ENCODE measurements around the gene TSPAN19.

DNA sequence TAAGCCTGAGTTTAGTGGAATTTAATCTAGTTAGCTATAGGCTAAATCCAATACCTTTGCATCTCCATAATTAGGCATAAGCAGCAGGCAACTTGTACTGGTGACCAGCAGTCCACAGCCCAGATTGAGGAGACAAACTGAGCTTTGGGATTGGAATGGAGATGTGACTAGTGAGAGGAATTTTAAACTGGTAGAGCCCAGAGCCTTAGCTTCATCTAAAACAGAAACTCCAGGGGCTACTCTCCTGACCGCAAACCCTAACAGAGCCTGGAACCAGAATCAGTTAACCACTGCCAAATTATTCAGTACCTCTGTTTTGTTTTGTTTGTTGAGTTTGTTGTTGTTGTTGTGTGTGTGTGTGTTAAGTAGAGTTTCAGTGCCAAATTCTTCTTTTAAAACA is 53.2 kb downstream of the TSPAN19 start:
- no peak for TF ChIP-seq POLR2A (IDR thresholded peaks at IDR 0.05)
- TF ChIP-seq, protein P1, sequence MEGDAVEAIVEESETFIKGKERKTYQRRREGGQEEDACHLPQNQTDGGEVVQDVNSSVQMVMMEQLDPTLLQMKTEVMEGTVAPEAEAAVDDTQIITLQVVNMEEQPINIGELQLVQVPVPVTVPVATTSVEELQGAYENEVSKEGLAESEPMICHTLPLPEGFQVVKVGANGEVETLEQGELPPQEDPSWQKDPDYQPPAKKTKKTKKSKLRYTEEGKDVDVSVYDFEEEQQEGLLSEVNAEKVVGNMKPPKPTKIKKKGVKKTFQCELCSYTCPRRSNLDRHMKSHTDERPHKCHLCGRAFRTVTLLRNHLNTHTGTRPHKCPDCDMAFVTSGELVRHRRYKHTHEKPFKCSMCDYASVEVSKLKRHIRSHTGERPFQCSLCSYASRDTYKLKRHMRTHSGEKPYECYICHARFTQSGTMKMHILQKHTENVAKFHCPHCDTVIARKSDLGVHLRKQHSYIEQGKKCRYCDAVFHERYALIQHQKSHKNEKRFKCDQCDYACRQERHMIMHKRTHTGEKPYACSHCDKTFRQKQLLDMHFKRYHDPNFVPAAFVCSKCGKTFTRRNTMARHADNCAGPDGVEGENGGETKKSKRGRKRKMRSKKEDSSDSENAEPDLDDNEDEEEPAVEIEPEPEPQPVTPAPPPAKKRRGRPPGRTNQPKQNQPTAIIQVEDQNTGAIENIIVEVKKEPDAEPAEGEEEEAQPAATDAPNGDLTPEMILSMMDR (IDR thresholded peaks at IDR 0.05): no peak
